HUDEP-2 (cell line): Measurements from ENCODE around the gene IFTAP.
"Not testable (repeated sequence)": the region's sequence is repeated elsewhere in the genome, so short reads cannot be mapped to it uniquely, and the experiment has no call there.

ENCODE experiments used
- DNase-seq, 76 experiments: peaks; one replicate each; lab custom pipeline; 2025; ENCODE audit not compliant: unreplicated experiment in 76 of 76; lab: John Stamatoyannopoulos, UW

The IFTAP gene

DNA sequence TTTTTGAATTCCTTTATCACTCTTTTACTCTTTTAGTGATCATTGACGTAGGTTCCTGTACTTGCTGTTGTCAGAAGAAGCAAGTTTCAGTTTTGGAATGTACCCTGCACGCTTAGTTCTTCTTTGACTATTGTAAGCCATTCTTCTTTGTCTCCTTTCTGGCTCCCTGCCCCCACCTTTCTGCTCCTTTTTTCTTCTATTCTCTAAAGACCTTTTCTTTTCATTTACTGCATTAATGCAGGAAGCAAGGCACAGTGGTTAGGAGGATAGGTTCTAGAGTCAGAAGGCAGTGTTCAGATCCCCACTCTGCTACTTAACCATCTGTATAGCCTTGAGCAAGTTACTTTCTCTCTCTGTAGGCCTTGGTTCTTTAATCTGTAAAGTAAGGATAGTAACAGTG, 37.5 kb downstream of the IFTAP start:
- DNase-seq, result no peak

DNA sequence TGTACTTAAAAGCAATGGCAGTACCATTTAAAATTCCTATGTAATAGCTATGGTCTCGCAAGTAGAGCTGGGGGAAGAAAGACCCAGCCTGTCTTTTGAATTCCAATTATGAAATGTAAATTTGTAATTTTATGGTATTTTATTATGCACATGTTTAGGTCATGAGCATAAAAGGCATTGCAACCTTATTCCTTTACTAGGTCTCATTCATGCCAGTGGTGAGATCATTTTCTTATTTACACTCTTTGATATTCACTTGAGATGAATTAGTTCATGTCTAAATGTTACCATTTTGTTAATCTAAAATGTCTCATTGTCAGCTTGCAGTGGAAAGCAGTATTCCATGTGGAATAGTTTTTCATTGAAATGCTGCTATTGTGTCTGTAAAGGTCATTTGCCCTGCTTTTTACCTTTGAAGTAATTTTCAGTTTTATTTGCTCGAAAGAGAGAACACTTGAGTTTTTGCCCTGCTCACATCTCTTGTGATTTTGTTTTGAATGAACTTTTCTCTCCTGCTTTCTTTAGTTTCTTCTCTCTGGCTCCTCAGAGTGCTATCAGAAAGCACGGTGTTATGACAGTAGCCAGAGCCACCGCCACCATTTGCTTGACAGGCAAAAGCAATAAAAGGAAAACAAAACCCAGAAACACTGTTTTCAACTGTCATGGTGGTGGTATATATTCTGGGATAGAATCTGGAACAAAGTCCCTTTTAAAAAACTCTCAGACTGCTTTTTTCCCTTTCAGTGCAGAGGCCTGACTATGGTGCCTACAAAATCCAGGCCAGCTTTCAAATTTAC, 41.0 kb downstream of the IFTAP start:
- DNase-seq, result no peak

DNA sequence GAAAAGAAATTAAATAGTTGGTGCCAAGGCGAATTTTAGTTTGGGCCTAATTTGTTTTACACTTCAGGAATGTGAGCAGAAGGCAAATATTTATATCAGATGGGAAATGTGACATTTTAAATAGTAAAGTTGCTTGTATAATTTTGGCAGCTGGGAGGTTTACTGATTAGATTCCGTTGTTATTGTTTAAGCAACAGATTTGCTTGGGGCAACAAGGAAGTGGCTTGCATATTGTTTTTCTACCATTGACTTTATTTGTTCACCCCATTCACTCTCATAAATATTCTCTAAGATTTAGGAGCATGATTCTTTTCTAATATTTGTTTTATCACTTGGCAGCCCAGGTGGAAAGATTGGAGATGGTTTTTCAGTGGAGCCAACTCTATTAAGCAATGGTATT, 44.3 kb downstream of the IFTAP start:
- no peak for DNase-seq

DNA sequence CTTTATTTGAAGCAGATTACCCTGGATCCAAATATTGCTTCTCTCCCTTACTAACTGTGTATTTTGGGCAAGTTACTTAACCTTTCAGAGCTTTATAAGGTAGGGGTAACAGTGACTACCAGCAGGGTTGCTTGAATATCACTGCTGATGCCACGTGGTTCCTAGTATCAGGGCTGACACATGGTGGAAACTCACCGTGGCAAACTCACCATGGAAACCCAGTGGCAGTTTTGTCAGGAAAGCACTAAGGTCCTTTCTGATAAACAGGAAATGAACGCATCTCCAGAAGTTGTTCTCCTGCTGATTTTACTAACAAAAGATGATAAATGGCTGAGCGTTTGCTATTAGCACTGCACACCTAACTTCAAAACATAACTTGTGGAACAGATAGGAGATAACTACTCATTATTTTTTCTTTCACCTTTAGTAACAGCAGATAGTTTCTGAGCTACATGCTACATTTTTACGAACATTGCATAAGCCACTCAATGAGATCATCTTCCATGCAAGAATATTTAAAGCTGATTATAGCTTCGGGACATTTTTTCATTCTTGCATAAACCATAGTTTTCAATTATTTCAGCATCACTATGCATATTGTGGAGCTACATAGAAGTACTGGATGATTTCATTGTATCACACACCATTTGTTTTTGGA, 63.4 kb downstream of the IFTAP start:
- DNase-seq, result peak in 11 of 76 experiments; percentile 2 to 53 (median 19)

DNA sequence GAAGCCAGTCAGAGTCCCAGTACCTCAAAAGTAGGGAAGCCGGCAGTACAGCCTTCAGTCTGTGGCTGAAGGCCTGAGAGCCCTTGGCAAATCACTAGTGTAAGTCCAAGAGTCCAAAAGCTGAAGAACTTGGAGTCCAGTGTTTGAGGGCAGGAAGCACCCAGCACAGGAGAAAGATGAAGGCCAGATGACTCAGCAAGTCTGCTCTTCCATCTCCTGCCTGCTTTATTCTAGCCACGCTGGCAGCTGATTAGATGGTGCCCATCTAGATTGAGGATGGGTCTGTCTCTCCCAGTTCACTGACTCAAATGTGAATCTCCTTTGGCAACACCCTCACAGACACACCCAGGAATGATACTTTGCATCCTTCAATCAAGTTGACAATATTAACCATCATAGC, 67.1 kb downstream of the IFTAP start:
- DNase-seq, result peak in 1 of 76 experiments; percentile 1

DNA sequence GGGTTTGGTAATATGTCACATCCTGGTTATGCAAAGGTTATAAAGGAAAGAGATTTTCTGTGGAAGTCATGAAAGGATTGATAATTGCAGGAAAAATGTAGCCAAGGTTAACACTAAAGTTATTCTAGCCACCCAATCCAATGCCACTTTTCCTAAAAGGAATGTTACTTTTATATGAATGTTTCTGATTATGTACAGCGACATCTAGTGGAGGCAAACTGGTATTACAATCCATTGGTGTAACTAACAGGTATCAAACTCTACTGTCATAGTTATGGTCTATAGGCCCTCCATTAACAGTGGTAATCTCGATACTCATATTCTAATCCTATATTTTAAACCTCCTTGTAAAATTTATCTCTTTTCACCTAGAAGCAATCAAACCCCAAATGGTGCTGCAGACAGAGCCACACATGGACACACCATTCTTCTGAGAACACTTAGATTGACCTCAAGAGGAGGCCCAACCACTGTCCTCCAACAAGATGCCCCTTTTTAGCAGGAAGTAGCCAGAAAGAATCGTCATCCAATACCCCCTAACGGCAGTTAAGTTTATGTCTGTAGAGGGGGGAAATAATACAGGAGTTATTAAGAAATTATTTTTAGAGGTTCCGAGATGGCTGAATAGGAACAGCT, 78.6 kb downstream of the IFTAP start:
- DNase-seq, result peak in 19 of 76 experiments; percentile 2 to 45 (median 18)

DNA sequence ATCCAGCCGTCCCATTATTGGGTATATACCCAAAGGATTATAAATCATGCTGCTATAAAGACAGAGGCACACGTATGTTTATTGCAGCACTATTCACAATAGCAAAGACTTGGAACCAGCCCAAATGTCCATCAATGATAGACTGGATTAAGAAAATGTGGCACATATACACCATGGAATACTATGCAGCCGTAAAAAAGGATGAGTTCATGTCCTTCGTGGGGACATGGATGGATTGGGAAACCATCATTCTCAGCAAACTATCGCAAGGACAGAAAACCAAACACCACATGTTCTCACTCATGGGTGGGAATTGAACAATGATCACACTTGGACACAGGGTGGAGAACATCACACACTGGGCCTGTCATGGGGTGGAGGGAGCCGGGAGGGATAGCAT, 85.2 kb downstream of the IFTAP start:
- DNase-seq, result not testable (repeated sequence)

DNA sequence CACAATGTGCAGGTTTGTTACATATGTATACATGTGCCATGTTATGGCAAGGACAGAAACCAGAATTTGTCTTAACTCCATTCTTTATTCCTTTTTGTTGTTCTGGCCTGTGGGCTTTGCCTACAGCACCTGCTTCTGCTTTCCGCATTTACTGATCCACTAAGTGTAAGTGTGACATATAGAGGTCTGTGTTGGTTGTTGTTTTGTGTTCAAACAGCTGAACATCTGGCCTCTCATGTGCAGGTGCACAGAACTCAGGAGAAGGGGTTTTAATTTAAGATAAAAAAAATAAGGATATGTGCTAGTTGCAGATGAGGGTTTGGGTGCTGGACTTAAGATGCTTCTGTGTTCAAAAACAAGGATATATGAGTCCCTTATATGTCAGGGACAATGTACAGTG, 89.5 kb downstream of the IFTAP start:
- no peak for DNase-seq

DNA sequence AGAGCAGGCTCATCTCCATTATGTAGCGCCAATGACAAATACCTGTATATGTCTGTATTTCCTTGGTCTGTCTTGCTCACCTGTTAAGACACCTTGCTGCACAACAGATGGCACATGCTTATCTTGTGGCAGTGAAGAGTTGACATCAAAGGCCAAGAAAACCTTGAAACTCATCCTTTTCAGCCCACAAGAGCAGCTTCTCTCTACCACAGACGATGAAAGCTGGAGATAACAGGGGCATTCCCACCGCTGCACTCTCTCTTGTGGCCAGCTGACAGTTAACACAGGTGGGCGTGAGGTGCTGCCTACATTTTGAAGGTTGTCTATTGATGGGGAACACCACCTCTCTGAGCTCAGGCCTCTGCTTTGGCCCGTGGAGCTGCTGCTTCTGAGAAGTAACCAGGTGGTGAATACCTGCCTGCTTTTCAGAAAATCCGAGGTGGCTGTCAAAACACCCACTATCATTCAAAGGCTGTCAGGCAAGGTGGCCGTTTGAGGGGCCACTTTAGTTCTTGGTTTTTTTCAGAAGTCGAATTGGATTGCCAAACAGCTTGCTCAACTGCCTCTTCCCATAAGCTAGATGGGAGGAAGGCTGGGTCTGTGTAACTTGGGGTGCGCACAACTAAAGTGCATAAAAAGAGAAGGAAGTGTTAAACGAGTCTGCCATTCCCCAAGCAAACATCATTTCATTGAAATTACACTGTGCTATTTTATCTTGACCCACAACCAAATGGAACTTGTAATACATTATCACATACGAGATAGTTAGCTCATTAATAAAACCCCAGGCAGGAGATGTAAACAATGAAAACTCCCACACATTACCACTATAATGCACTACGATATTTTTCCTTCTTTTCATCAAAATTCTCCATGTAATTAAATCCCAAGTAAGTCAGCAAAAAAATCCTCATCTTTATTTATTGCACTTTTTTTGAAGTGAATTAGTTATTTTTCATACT, 90.8 kb downstream of the IFTAP start:
- no peak for DNase-seq

DNA sequence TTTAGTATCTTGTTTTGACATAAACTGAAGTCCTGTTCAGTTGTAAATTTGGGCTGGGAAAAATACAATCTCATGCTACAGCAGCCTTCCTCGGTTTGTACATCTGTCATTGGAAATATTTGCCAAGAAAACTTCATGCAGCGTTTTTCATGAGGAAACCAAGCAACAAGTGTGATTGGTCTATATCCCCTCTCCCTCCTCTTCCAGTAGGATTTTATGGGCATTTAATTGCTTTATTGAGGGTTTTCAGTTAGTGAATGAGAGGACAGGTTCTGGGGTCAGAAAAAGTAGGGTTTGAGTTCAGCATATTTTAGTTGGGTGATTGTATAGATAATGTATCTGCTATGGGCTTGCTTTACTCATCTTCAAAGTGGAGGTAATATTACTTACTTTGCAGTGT, 93.8 kb downstream of the IFTAP start:
- no peak for DNase-seq

DNA sequence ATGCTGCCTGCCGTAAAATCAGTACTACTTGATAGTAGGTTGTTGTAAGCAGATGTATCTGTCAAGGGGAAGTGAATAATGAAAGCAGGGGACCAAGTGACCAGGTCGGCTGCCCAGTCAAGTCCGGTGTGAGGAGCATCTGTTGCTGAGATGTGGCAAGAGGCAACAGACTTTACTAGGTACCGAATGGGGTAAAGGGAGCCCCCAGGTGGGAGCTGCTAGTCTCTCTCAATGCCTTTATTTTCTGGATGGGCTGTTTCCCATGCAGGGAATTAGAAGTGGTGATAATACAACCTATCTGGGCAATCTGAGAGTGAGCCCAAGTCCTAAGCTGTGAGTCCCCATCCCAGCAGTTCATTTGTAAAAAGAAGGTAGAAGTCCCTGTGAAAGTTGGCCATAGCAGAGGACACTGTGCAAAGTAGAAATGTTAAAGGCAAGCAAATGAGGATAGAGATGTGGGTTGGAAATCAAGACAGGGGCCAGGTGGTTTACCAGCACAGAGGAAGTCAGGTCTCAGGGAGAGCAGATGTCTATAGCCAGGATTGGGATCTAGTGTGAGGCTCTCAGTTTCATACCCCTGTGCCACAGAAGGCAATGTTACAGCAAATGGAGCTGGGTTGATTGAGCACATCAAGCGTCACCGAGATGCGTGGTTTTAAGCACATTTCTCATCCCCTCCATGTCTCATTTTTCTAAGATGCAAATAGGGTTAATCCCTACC, 94.4 kb downstream of the IFTAP start:
- DNase-seq, result no peak

DNA sequence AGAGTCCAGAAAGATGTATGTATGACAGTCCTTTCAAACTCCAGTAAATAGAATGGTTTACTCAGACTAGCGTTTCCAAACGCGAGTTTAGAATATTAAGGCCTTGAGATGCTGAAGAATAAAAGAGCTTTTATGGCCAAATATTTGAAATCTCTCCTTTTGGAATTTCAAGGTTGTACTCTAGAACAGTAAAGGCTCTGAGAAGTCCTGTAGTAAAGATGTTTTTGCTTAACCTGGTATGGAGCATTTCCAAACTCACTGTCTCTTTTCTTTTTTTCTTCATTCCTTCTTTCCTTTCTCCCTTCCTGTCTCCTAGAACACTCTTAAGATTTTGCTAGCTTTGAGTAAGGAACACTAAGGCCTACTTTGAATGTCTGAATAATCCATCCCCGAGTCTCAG, 95.1 kb downstream of the IFTAP start:
- no peak for DNase-seq

DNA sequence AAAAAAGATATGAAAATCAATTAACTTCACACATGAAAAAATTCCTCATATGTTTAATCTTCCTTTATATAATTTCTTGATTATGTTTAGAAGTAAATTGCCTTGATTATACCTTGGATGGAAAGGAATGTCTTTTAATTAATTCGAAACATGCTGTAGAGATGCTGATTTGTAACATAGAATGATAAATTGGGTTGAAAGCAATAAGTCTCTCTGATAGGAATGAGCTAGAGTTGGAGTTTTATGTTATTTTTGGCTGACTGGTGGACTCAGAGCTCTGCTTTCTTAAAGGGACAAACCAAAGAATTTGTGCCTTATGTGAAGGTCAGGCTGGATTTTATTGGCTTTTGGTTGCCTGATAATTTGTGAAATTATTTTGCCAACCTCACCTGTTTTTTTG, 98.4 kb downstream of the IFTAP start:
- no peak for DNase-seq

DNA sequence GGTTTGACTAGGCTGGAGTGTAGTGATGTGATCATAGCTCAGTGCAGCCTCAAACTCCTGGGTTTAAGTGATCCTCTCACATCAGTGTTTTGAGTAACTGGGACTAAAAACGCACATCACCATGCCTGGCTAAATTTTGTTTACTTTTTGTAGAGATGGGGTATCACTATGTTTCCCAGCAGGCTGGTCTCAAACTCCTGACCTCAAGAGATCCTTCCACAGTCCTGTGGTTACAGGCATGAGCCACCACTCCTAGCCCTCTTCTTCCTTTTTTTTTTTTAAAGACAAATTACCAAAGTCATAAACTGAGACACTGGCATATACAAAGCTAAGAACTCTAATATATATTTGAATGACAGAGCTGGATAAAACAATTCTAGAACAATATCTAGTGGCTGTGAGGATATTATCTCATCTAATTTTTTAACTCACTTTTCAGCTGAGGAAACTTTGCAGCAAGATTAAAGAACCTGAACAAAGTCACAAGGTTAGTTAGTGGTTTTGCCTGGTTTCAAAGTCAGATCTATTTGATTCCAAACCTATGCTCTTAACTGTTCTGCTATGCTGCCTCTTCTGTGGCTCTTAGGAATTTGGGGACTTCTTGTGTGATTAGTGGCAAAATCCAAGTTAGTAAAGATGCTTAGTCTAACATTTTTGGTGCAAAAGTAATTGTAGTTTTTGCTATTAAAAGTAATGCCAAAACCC, 99.0 kb downstream of the IFTAP start:
- DNase-seq, result no peak

DNA sequence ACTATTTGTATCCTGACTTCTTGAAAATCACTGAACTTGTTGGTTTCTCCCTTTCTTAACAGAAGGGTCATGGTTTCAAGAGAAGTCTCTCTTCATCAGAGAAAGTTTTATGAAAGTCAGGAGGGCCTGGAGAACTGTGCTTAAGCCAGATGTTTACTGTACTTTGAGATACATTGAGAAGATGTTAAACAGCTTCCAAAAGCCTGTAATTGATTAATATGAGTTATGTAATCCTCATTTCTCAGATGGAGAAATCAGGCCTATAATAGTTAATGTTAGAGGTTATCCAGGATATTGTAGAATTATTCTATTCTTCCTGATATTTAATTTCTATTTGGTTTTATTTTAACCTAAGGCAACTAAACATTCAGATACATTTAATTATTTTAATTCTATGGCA, 100.8 kb downstream of the IFTAP start:
- no peak for DNase-seq

DNA sequence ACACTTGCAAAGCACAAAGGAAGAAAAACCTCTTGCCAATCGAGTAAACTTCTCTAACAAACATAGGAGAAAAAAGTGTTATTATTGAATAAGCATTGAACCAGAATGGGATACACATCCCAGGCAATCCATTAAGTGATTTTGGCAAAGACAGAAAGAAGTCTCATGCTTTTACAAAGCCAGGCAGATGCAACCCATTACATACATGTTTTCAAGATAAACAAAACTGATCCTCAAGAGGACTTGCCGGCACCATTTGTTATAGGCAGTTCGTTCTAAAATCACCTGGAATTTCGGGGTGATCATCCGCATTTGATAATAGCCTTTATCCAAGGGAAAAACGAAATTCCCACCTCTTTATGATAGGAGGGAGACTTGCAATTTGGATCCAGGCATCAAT, 101.3 kb downstream of the IFTAP start:
- no peak for DNase-seq

DNA sequence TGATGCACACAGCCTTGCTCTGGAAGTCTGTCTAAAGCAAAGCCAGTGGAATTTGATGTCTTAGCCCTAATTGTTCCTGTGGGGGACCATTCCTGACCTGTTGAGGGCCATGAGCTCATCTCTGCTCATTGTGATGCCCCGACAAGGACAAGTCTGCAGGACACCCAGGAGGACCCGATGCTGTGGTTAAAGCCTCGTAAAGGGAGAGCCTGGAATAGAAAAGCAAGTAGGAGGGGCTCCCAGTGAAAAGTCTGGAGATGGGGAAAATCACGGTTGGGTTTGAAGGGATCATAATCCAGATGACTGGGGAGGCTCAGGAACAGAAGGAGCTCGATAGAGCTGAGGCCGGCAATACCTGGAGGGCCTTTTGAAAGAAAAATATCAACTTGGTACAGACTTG, 102.2 kb downstream of the IFTAP start:
- DNase-seq, result no peak

DNA sequence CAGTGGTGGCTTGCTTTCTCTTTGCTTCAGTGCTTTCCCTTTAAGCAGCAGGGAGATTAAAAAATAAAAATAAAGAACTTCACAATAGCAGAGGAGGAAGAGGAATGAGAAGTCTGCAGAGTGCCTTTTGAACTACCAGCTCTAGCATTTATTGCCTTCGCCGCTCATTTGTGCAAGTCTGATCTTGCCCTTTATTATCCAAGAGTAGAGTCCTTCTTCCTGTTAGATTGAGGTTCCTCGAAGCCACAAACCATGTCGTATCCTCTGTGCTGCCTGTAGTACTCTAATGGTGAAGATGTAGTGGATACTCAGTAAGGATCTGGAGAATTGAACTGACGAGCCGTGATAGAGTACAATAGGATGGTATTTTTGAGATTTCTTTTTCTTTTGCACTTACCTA, 105.0 kb downstream of the IFTAP start:
- no peak for DNase-seq

DNA sequence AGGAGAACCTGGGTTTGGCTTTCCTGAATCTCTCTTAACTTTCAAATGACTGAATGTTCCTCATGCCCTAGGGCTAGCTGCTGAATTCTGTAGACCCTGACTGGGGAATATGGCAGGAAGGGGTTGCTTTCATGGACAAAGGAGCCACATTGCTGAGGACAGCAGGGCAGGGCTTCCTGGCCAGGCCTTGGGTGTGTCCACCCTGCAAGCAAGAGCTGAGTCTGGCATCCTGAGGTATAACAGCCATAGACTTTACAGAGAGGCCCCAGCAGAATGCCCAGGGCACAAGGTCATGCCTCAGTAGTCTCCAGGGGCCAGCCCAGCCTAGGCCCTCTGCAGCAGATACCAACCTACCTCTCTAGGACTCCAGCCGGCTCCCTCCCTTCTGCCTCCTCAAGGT, 105.9 kb downstream of the IFTAP start:
- DNase-seq, result no peak
